ENCODE measurements around the gene FHIT. TPM values are rescaled to one million over a fixed set of nuclear protein-coding genes. Genes with fewer than 3 reads are reported as not detected.

The FHIT gene
- total and polyA plus RNA-seq, 11 donors, result 4.2 to 26.8 (median 16.5) TPM

- DNase-seq (no peak), ATAC-seq (no peak)
- no peaks in the 10 kb centered on the region for H3K27me3 ChIP-seq
- H3K9me3 ChIP-seq, result no peaks in the 10 kb centered on the region
- no peaks in the 10 kb centered on the region for H3K4me1 ChIP-seq
- H3K27ac ChIP-seq, result no peak overlapping the region
- TF ChIP-seq POLR2A (IDR thresholded peaks at IDR 0.05), result no peak
- no peak for TF ChIP-seq CTCF (IDR thresholded peaks at IDR 0.05)
- intact Hi-C loops (cut with DNase I), result no loop called here
- H3K4me3 ChIP-seq, result no peak overlapping the region
- H3K36me3 ChIP-seq, result no peaks in the 10 kb centered on the region
- 68 to 78% (median 75%) methylated on average over 6 of the region's 6 CpGs for WGBS, 4 donors
These were observed 1253.2 kb downstream of the FHIT start for GRCh38 chr3:59998058-59998457.

GRCh38 chr3:59997583-59997982 lies 1253.7 kb downstream of the FHIT start:
- intact Hi-C loops (cut with DNase I), result no loop called here
- WGBS, 4 donors, result 91 to 95% (median 94%) methylated on average over 1 of the region's 1 CpG
- H3K27ac ChIP-seq, result no peak overlapping the region
- H3K9me3 ChIP-seq, result no peaks in the 10 kb centered on the region
- ATAC-seq (no peak), DNase-seq (no peak)
- H3K4me3 ChIP-seq, result no peak overlapping the region
- no peaks in the 10 kb centered on the region for H3K27me3 ChIP-seq
- TF ChIP-seq POLR2A (IDR thresholded peaks at IDR 0.05) (no peak), CTCF (IDR thresholded peaks at IDR 0.05) (no peak)
- H3K36me3 ChIP-seq, result no peaks in the 10 kb centered on the region
- no peaks in the 10 kb centered on the region for H3K4me1 ChIP-seq

DNA sequence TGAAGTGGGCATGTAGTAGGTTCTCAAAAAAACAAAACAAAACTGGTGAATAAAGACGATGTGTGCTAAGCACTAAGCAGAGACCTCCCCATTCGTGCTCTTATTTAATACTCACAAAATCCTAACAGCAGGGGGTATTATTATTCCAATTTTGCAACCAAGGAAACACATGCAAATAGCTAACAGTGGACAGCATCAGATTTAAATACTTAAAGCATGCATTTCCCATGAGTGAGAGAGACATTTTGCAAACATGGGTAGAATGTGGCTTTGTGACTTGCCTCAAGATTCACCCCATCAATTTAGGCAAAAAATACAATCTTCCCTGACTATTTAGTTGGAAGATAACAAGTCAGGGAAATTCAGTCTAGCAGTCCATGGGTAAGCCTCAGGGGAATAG lies 1255.2 kb downstream of the FHIT start:
- intact Hi-C loops (cut with DNase I), result no loop called here
- no peak for ATAC-seq
- Histone ChIP-seq H3K4me3 (no peak overlapping the region), H3K27me3 (no peaks in the 10 kb centered on the region), H3K9me3 (no peaks in the 10 kb centered on the region), H3K4me1 (no peaks in the 10 kb centered on the region), H3K36me3 (no peaks in the 10 kb centered on the region), H3K27ac (no peak overlapping the region)
- 69 to 86% (median 77%) methylated on average over 2 of the region's 2 CpGs for WGBS, 4 donors
- DNase-seq, result no peak
- no peak for TF ChIP-seq CTCF (IDR thresholded peaks at IDR 0.05)
- TF ChIP-seq POLR2A (IDR thresholded peaks at IDR 0.05), result no peak

DNA sequence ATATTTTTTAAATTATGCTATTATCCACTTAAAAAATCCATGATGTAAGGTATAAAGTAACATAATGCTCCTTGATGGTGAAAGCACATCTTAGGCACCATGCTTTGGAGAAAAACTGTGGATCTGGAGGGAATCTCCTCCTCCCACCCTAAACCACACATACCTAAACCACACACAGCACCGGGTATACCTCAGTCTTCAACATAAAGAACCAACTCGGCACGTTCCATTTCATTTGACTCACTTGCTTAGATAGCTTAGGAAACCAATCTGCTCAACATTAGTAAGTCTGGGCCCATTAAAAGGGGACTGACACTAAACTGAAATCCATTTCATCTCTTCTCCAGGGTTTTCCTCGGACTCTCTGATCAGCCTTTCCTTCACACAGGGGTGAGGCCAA lies 1255.7 kb downstream of the FHIT start:
- intact Hi-C loops (cut with DNase I), result no loop called here

More for the DNA sequence above, 1255.7 kb downstream of the FHIT start:
- TF ChIP-seq POLR2A (IDR thresholded peaks at IDR 0.05) (no peak), CTCF (IDR thresholded peaks at IDR 0.05) (no peak)
- no peak for ATAC-seq
- Histone ChIP-seq H3K4me1 (no peaks in the 10 kb centered on the region), H3K27me3 (no peaks in the 10 kb centered on the region), H3K27ac (no peak overlapping the region), H3K36me3 (no peaks in the 10 kb centered on the region), H3K9me3 (no peaks in the 10 kb centered on the region), H3K4me3 (no peak overlapping the region)
- 89 to 96% (median 90%) methylated on average over 4 of the region's 4 CpGs for WGBS, 4 donors
- DNase-seq, result no peak
